Activated naive CD4-positive, alpha-beta T cell treated with anti-CD3 and anti-CD28 coated beads, Interleukin-2, amount 10 ng/mL, durations not matched to agents 7 days and 5 days (primary cell): Measurements from ENCODE around the gene ME3.

Source experiments
- CTCF ChIA-PET: fragments of 350-600 bp; sonication (Branson Sonifier 250); formaldehyde crosslinking; loops from one replicate; lab custom pipeline; 2021; ENCODE audit warnings: antibody characterized with exemption; lab: Charles Lee
- DNase-seq: peaks from one replicate; pipeline ENCODE4 v3.0.0-alpha.2; 2020
- H3K27ac Mint-ChIP-seq: one replicate; pipeline ENCODE4 v1.8.0; 2021; ENCODE audit warnings: mild to moderate bottlenecking, moderate library complexity, mixed read lengths
- H3K27me3 Mint-ChIP-seq: one replicate; pipeline ENCODE4 v1.8.0; 2021; ENCODE audit warnings: mild to moderate bottlenecking, mixed read lengths
- H3K36me3 Mint-ChIP-seq: one replicate; pipeline ENCODE4 v1.8.0; 2021; ENCODE audit warnings: mixed read lengths
- H3K4me1 Mint-ChIP-seq: one replicate; pipeline ENCODE4 v1.8.0; 2021; ENCODE audit warnings: mixed read lengths
- H3K4me3 Mint-ChIP-seq: one replicate; pipeline ENCODE4 v1.8.0; 2021; ENCODE audit warnings: mild to moderate bottlenecking, moderate library complexity, mixed read lengths
- H3K9me3 Mint-ChIP-seq: one replicate; pipeline ENCODE4 v1.8.0; 2021; ENCODE audit warnings: mixed read lengths

ME3 gene

GRCh38 chr11:86589856-86590589, 82.4 kb downstream of the ME3 start:
- Mint-ChIP-seq H3K36me3 (no peaks in the 10 kb centered on the region), H3K27me3 (no peaks in the 10 kb centered on the region), H3K4me3 (no peak overlapping the region), H3K27ac (no peak overlapping the region), H3K4me1 (peaks cover 23% of the 10 kb centered on the region), H3K9me3 (no peaks in the 10 kb centered on the region)
- DNase-seq, result no peak
- CTCF ChIA-PET, result interaction anchor here (2.0 kb wide), 1 partner anchor 18 kb away, joined by 5 read pairs; no protein-coding TSS in a partner anchor

- H3K27me3 Mint-ChIP-seq, result no peaks in the 10 kb centered on the region
- H3K4me1 Mint-ChIP-seq, result peaks cover 22% of the 10 kb centered on the region
- H3K36me3 Mint-ChIP-seq, result no peaks in the 10 kb centered on the region
- H3K4me3 Mint-ChIP-seq, result no peak overlapping the region
- CTCF ChIA-PET, result interaction anchor here (2.0 kb wide), 1 partner anchor 19 kb away, joined by 5 read pairs; no protein-coding TSS in a partner anchor
- H3K27ac Mint-ChIP-seq, result no peak overlapping the region
- DNase-seq, result no peak
- H3K9me3 Mint-ChIP-seq, result no peaks in the 10 kb centered on the region
Observed at GRCh38 chr11:86589204-86589603, 83.2 kb downstream of the ME3 start.

- H3K4me3 Mint-ChIP-seq, result no peak overlapping the region
- no peaks in the 10 kb centered on the region for H3K9me3 Mint-ChIP-seq
- CTCF ChIA-PET, result interaction anchor here (2.0 kb wide), 1 partner anchor 20 kb away, joined by 5 read pairs; no protein-coding TSS in a partner anchor
- no peak for DNase-seq
- H3K4me1 Mint-ChIP-seq, result peaks cover 20% of the 10 kb centered on the region
- H3K36me3 Mint-ChIP-seq, result no peaks in the 10 kb centered on the region
- no peak overlapping the region for H3K27ac Mint-ChIP-seq
- no peaks in the 10 kb centered on the region for H3K27me3 Mint-ChIP-seq
Observed at GRCh38 chr11:86588566-86589090, 83.8 kb downstream of the ME3 start.

- no peaks in the 10 kb centered on the region for H3K36me3 Mint-ChIP-seq
- no peak for DNase-seq
- no peaks in the 10 kb centered on the region for H3K27me3 Mint-ChIP-seq
- no peak overlapping the region for H3K27ac Mint-ChIP-seq
- no peak overlapping the region for H3K4me3 Mint-ChIP-seq
- H3K4me1 Mint-ChIP-seq, result peaks cover 9% of the 10 kb centered on the region
- no peaks in the 10 kb centered on the region for H3K9me3 Mint-ChIP-seq
- CTCF ChIA-PET, result no interaction called here
Observed at GRCh38 chr11:86587264-86588193, 84.9 kb downstream of the ME3 start.

- Mint-ChIP-seq H3K4me3 (no peak overlapping the region), H3K36me3 (no peaks in the 10 kb centered on the region)
- CTCF ChIA-PET, result no interaction called here
Observed at GRCh38 chr11:86586307-86586706, 86.1 kb downstream of the ME3 start.

GRCh38 chr11:86582898-86583297, 89.5 kb downstream of the ME3 start:
- CTCF ChIA-PET, result no interaction called here

More at GRCh38 chr11:86586307-86586706, 86.1 kb downstream of the ME3 start:
- Mint-ChIP-seq H3K27me3 (no peaks in the 10 kb centered on the region), H3K27ac (no peak overlapping the region), H3K9me3 (no peaks in the 10 kb centered on the region), H3K4me1 (peaks cover 2% of the 10 kb centered on the region)
- no peak for DNase-seq

GRCh38 chr11:86580535-86580934, 91.9 kb downstream of the ME3 start:
- CTCF ChIA-PET, result no interaction called here
- no peaks in the 10 kb centered on the region for H3K4me1 Mint-ChIP-seq
- H3K36me3 Mint-ChIP-seq, result no peaks in the 10 kb centered on the region
- no peaks in the 10 kb centered on the region for H3K9me3 Mint-ChIP-seq
- DNase-seq, result no peak
- no peak overlapping the region for H3K4me3 Mint-ChIP-seq
- no peak overlapping the region for H3K27ac Mint-ChIP-seq
- H3K27me3 Mint-ChIP-seq, result no peaks in the 10 kb centered on the region

More at GRCh38 chr11:86582898-86583297, 89.5 kb downstream of the ME3 start:
- H3K9me3 Mint-ChIP-seq, result no peaks in the 10 kb centered on the region
- no peaks in the 10 kb centered on the region for H3K36me3 Mint-ChIP-seq
- H3K4me1 Mint-ChIP-seq, result no peaks in the 10 kb centered on the region
- no peak overlapping the region for H3K4me3 Mint-ChIP-seq
- DNase-seq, result no peak
- H3K27me3 Mint-ChIP-seq, result no peaks in the 10 kb centered on the region
- H3K27ac Mint-ChIP-seq, result no peak overlapping the region

- no peaks in the 10 kb centered on the region for H3K27me3 Mint-ChIP-seq
- no peak overlapping the region for H3K4me3 Mint-ChIP-seq
- no peaks in the 10 kb centered on the region for H3K36me3 Mint-ChIP-seq
- no peak overlapping the region for H3K27ac Mint-ChIP-seq
- CTCF ChIA-PET, result no interaction called here
- DNase-seq, result no peak
- no peaks in the 10 kb centered on the region for H3K9me3 Mint-ChIP-seq
- no peaks in the 10 kb centered on the region for H3K4me1 Mint-ChIP-seq
Observed at GRCh38 chr11:86579406-86579731, 93.0 kb downstream of the ME3 start.

GRCh38 chr11:86578727-86579405, 93.5 kb downstream of the ME3 start:
- CTCF ChIA-PET, result no interaction called here
- H3K9me3 Mint-ChIP-seq, result no peaks in the 10 kb centered on the region
- H3K4me3 Mint-ChIP-seq, result no peak overlapping the region
- H3K27me3 Mint-ChIP-seq, result no peaks in the 10 kb centered on the region
- no peak for DNase-seq
- H3K27ac Mint-ChIP-seq, result no peak overlapping the region
- H3K36me3 Mint-ChIP-seq, result no peaks in the 10 kb centered on the region
- no peaks in the 10 kb centered on the region for H3K4me1 Mint-ChIP-seq

- H3K4me1 Mint-ChIP-seq, result no peaks in the 10 kb centered on the region
- H3K36me3 Mint-ChIP-seq, result no peaks in the 10 kb centered on the region
- no peak overlapping the region for H3K27ac Mint-ChIP-seq
- no peak overlapping the region for H3K4me3 Mint-ChIP-seq
- DNase-seq, result no peak
- H3K9me3 Mint-ChIP-seq, result no peaks in the 10 kb centered on the region
- CTCF ChIA-PET, result no interaction called here
- H3K27me3 Mint-ChIP-seq, result no peaks in the 10 kb centered on the region
Observed at GRCh38 chr11:86577644-86578636, 94.5 kb downstream of the ME3 start.

- Mint-ChIP-seq H3K27ac (no peak overlapping the region), H3K4me1 (no peaks in the 10 kb centered on the region), H3K4me3 (no peak overlapping the region), H3K9me3 (no peaks in the 10 kb centered on the region), H3K27me3 (no peaks in the 10 kb centered on the region), H3K36me3 (no peaks in the 10 kb centered on the region)
- CTCF ChIA-PET, result interaction anchor here (0.9 kb wide), 1 partner anchor 13 kb away, joined by 3 read pairs; no protein-coding TSS in a partner anchor
- no peak for DNase-seq
Observed at GRCh38 chr11:86576946-86577624, 95.3 kb downstream of the ME3 start.

GRCh38 chr11:86575927-86576326, 96.5 kb downstream of the ME3 start:
- Mint-ChIP-seq H3K27ac (no peak overlapping the region), H3K4me3 (no peak overlapping the region), H3K27me3 (no peaks in the 10 kb centered on the region), H3K4me1 (no peaks in the 10 kb centered on the region), H3K9me3 (no peaks in the 10 kb centered on the region), H3K36me3 (no peaks in the 10 kb centered on the region)
- CTCF ChIA-PET, result no interaction called here
- DNase-seq, result no peak
